Panc1 (cell line): ENCODE measurements around the gene LRRC43. TPM values are rescaled to one million over a fixed set of nuclear protein-coding genes. Genes with fewer than 3 reads are reported as not detected.

Source experiments
- ATAC-seq: fragments of 200-7000 bp; cut with Tn5 transposase; 2 replicates; pipeline ENCODE4 v1.9.1; 2020; ENCODE audit warnings: mild to moderate bottlenecking, moderate library complexity
- BruUV-seq: library from RNA; stranded (reverse); fragments of 400-500 nt; replicated peaks from 2 replicates; lab custom pipeline; 2021; lab: Mats Ljungman, UMichigan
- CTCF ChIA-PET: fragments of 300-600 bp; sonication (Branson Sonifier 250); formaldehyde crosslinking; loops from one replicate; lab custom pipeline; 2022; ENCODE audit warnings: antibody characterized with exemption; lab: Charles Lee
- POLR2A ChIA-PET: fragments of 300-600 bp; sonication (Branson Sonifier 250); formaldehyde crosslinking; loops from one replicate; lab custom pipeline; 2022; ENCODE audit warnings: antibody characterized with exemption; lab: Charles Lee
- DNase-seq: peaks from one replicate; pipeline ENCODE4 v3.0.0-alpha.2; 2010; ENCODE audit warnings: low read depth, low spot score
- H3K27ac ChIP-seq: 2 replicates; pipeline ENCODE4 v1.5.1; 2011; ENCODE audit warnings: mild to moderate bottlenecking, low read length, inconsistent platforms
- H3K27me3 ChIP-seq: fragments of 200-500 bp; sonication (Bioruptor generic); 2 replicates; pipeline ENCODE4 v1.6.0; 2014; ENCODE audit warnings: low read length, inconsistent platforms; ENCODE audit not compliant: control insufficient read depth, insufficient read depth
- H3K36me3 ChIP-seq: fragments of 200-500 bp; sonication (Bioruptor generic); 2 replicates; pipeline ENCODE4 v1.5.1; 2014; ENCODE audit warnings: inconsistent platforms, mild to moderate bottlenecking, low read length, moderate library complexity; ENCODE audit not compliant: control insufficient read depth, insufficient read depth
- H3K4me1 ChIP-seq: 2 replicates; pipeline ENCODE4 v1.5.1; 2011; ENCODE audit warnings: inconsistent platforms, mild to moderate bottlenecking, low read length, moderate library complexity; ENCODE audit not compliant: control insufficient read depth, insufficient read depth
- H3K4me3 ChIP-seq, 2 experiments: 2 replicates each; pipeline ENCODE4 v1.5.1; 2011 to 2012; ENCODE audit warnings: low read depth in 2 of 2, low read length in 2 of 2, mild to moderate bottlenecking in 2 of 2, inconsistent platforms in 1 of 2, moderate library complexity in 1 of 2
- H3K9me3 ChIP-seq: fragments of 200-500 bp; sonication (Bioruptor generic); 2 replicates; pipeline ENCODE4 v1.5.1; 2014; ENCODE audit warnings: low read depth, mild to moderate bottlenecking, inconsistent platforms, low read length, moderate library complexity; ENCODE audit not compliant: control insufficient read depth, insufficient read depth
- CTCF ChIP-seq: fragments of 450-650 bp; IDR thresholded peaks from 2 replicates; pipeline ENCODE4 v1.5.1; 2017; ENCODE audit warnings: mild to moderate bottlenecking
- POLR2AphosphoS5 ChIP-seq: IDR thresholded peaks from 2 replicates; pipeline ENCODE4 v1.6.1; 2012; ENCODE audit warnings: mild to moderate bottlenecking, low read depth, low read length, moderate library complexity
- REST ChIP-seq, 2 experiments: IDR thresholded peaks; 2 replicates each; pipeline ENCODE4 v1.6.1; 2011 to 2012; ENCODE audit warnings: low read depth in 2 of 2, control low read depth in 1 of 2, low read length in 1 of 2, mild to moderate bottlenecking in 1 of 2, moderate library complexity in 1 of 2; ENCODE audit not compliant: insufficient read depth in 1 of 2
- SIN3A ChIP-seq: IDR thresholded peaks from 2 replicates; pipeline ENCODE4 v1.6.1; 2012; ENCODE audit warnings: low read depth, mild to moderate bottlenecking, low read length, moderate library complexity, borderline replicate concordance; ENCODE audit not compliant: insufficient read depth
- TCF7L2 ChIP-seq: IDR thresholded peaks from 2 replicates; pipeline ENCODE4 v1.6.1; 2011; ENCODE audit warnings: mild to moderate bottlenecking, low read depth, low read length, inconsistent platforms
- in situ Hi-C: cut with HindIII; loops from 2 replicates; pipeline ENCODE4 v1.10.0; 2016; ENCODE audit warnings: low sequenced_read_pairs, low pct_unique_long_range_greater_than_20kb
- intact Hi-C: fragments of 100-400 bp; cut with micrococcal nuclease; formaldehyde crosslinking; loops from one replicate; pipeline ENCODE4 v1.10.0; 2022; ENCODE audit not compliant: unreplicated experiment
- total RNA-seq: library from RNA; stranded (reverse); gene quantifications from one replicate; pipeline ENCODE4 v1.2.1, GENCODE V29; 2021; ENCODE audit not compliant: unreplicated experiment

Gene LRRC43
- total RNA-seq, 1 experiment from 2014 or later = 1.5 TPM

GRCh38 chr12:122159882-122160281 is 23.0 kb upstream of the LRRC43 start:
- H3K4me3 ChIP-seq = no peak overlapping the region
- BruUV-seq = no TSS peak
- no peak for ATAC-seq
- no peaks in the 10 kb centered on the region for H3K27me3 ChIP-seq
- TF ChIP-seq CTCF (no peak), POLR2AphosphoS5 (no peak), SIN3A (no peak), TCF7L2 (no peak), REST (IDR thresholded peaks at IDR 0.05; ENCODE audit: insufficient read depth in 1 of 2, low read depth in 2 of 2, low read length in 1 of 2) (no peak)
- intact Hi-C loops = no loop called here
- no peak overlapping the region for H3K27ac ChIP-seq
- DNase-seq = no peak
- CTCF ChIA-PET = no interaction called here
- no peaks in the 10 kb centered on the region for H3K36me3 ChIP-seq
- no peaks in the 10 kb centered on the region for H3K9me3 ChIP-seq
- POLR2A ChIA-PET = interaction anchor here (0.6 kb wide), 1 partner anchor 98 kb away, joined by 6 read pairs; no protein-coding TSS in a partner anchor
- no peaks in the 10 kb centered on the region for H3K4me1 ChIP-seq
- in situ Hi-C loops = no loop called here

- CTCF ChIA-PET = no interaction called here
- no peak for TF ChIP-seq SIN3A
- TF ChIP-seq CTCF = no peak
- no peak for TF ChIP-seq TCF7L2
- no peak for TF ChIP-seq REST (IDR thresholded peaks at IDR 0.05; ENCODE audit: insufficient read depth in 1 of 2, low read depth in 2 of 2, low read length in 1 of 2)
- in situ Hi-C loops = no loop called here
- no peak overlapping the region for H3K27ac ChIP-seq
- ATAC-seq = no peak
- no peaks in the 10 kb centered on the region for H3K36me3 ChIP-seq
- no peaks in the 10 kb centered on the region for H3K9me3 ChIP-seq
- POLR2A ChIA-PET = no interaction called here
- no peaks in the 10 kb centered on the region for H3K27me3 ChIP-seq
- intact Hi-C loops = no loop called here
- BruUV-seq = no TSS peak
- no peaks in the 10 kb centered on the region for H3K4me1 ChIP-seq
- H3K4me3 ChIP-seq = no peak overlapping the region
- no peak for DNase-seq
Observed at GRCh38 chr12:122160761-122161160, 22.2 kb upstream of the LRRC43 start.
